HL-60 (cell line): ENCODE results near the gene OR9Q1.

ENCODE experiments used
- GABPA ChIP-seq: IDR thresholded peaks from 2 replicates; pipeline ENCODE4 v1.6.1; 2012; ENCODE audit warnings: low read depth
- POLR2AphosphoS5 ChIP-seq: IDR thresholded peaks from 2 replicates; pipeline ENCODE4 v1.6.1; 2012; ENCODE audit warnings: low read depth
- SPI1 ChIP-seq: IDR thresholded peaks from 2 replicates; pipeline ENCODE4 v1.6.1; 2012; ENCODE audit warnings: low read depth, mild to moderate bottlenecking, borderline replicate concordance
- TF ChIP-seq, protein P1 (sequence below): IDR thresholded peaks from one replicate; pipeline ENCODE4 v1.5.1; 2011; ENCODE audit warnings: low read length, control low read depth, inconsistent platforms; ENCODE audit not compliant: insufficient read depth
- TF ChIP-seq, protein P2 (sequence below): IDR thresholded peaks from 2 replicates; pipeline ENCODE4 v1.6.1; 2012; ENCODE audit warnings: low read depth; ENCODE audit not compliant: insufficient replicate concordance

DNA sequence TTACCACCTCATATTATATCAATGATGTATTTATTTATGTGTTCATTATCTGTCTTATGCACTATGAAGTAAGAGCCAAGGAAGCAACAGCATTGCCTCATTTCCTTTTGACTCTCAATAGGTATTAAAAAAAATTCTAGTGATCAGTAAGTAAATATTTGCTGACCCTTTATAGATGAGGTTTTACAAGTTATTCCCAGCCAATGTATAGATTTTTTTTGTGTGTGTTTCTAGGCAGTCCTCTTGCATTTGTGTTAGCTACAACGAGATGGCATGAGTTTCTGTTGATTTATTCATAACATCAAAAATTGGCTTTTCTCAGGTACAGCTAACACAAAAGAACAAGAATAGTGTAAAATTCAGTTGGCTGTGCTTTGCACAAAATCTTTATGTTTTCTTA is 175.6 kb downstream of the OR9Q1 start:
- TF ChIP-seq, protein P1, sequence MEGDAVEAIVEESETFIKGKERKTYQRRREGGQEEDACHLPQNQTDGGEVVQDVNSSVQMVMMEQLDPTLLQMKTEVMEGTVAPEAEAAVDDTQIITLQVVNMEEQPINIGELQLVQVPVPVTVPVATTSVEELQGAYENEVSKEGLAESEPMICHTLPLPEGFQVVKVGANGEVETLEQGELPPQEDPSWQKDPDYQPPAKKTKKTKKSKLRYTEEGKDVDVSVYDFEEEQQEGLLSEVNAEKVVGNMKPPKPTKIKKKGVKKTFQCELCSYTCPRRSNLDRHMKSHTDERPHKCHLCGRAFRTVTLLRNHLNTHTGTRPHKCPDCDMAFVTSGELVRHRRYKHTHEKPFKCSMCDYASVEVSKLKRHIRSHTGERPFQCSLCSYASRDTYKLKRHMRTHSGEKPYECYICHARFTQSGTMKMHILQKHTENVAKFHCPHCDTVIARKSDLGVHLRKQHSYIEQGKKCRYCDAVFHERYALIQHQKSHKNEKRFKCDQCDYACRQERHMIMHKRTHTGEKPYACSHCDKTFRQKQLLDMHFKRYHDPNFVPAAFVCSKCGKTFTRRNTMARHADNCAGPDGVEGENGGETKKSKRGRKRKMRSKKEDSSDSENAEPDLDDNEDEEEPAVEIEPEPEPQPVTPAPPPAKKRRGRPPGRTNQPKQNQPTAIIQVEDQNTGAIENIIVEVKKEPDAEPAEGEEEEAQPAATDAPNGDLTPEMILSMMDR, result no peak
- TF ChIP-seq POLR2AphosphoS5 (no peak), GABPA (no peak), SPI1 (no peak)
- TF ChIP-seq, protein P2, sequence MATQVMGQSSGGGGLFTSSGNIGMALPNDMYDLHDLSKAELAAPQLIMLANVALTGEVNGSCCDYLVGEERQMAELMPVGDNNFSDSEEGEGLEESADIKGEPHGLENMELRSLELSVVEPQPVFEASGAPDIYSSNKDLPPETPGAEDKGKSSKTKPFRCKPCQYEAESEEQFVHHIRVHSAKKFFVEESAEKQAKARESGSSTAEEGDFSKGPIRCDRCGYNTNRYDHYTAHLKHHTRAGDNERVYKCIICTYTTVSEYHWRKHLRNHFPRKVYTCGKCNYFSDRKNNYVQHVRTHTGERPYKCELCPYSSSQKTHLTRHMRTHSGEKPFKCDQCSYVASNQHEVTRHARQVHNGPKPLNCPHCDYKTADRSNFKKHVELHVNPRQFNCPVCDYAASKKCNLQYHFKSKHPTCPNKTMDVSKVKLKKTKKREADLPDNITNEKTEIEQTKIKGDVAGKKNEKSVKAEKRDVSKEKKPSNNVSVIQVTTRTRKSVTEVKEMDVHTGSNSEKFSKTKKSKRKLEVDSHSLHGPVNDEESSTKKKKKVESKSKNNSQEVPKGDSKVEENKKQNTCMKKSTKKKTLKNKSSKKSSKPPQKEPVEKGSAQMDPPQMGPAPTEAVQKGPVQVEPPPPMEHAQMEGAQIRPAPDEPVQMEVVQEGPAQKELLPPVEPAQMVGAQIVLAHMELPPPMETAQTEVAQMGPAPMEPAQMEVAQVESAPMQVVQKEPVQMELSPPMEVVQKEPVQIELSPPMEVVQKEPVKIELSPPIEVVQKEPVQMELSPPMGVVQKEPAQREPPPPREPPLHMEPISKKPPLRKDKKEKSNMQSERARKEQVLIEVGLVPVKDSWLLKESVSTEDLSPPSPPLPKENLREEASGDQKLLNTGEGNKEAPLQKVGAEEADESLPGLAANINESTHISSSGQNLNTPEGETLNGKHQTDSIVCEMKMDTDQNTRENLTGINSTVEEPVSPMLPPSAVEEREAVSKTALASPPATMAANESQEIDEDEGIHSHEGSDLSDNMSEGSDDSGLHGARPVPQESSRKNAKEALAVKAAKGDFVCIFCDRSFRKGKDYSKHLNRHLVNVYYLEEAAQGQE, result no peak
